Panc1 (cell line): ENCODE measurements around the gene CCM2L. TPM values are rescaled to one million over a fixed set of nuclear protein-coding genes. Genes with fewer than 3 reads are reported as not detected.

Source experiments
- ATAC-seq: fragments of 200-7000 bp; cut with Tn5 transposase; 2 replicates; pipeline ENCODE4 v1.9.1; 2020; ENCODE audit warnings: mild to moderate bottlenecking, moderate library complexity
- BruUV-seq: library from RNA; stranded (reverse); fragments of 400-500 nt; replicated peaks from 2 replicates; lab custom pipeline; 2021; lab: Mats Ljungman, UMichigan
- CTCF ChIA-PET: fragments of 300-600 bp; sonication (Branson Sonifier 250); formaldehyde crosslinking; loops from one replicate; lab custom pipeline; 2022; ENCODE audit warnings: antibody characterized with exemption; lab: Charles Lee
- POLR2A ChIA-PET: fragments of 300-600 bp; sonication (Branson Sonifier 250); formaldehyde crosslinking; loops from one replicate; lab custom pipeline; 2022; ENCODE audit warnings: antibody characterized with exemption; lab: Charles Lee
- DNase-seq: peaks from one replicate; pipeline ENCODE4 v3.0.0-alpha.2; 2010; ENCODE audit warnings: low read depth, low spot score
- H3K27ac ChIP-seq: 2 replicates; pipeline ENCODE4 v1.5.1; 2011; ENCODE audit warnings: mild to moderate bottlenecking, low read length, inconsistent platforms
- H3K27me3 ChIP-seq: fragments of 200-500 bp; sonication (Bioruptor generic); 2 replicates; pipeline ENCODE4 v1.6.0; 2014; ENCODE audit warnings: low read length, inconsistent platforms; ENCODE audit not compliant: control insufficient read depth, insufficient read depth
- H3K36me3 ChIP-seq: fragments of 200-500 bp; sonication (Bioruptor generic); 2 replicates; pipeline ENCODE4 v1.5.1; 2014; ENCODE audit warnings: inconsistent platforms, mild to moderate bottlenecking, low read length, moderate library complexity; ENCODE audit not compliant: control insufficient read depth, insufficient read depth
- H3K4me1 ChIP-seq: 2 replicates; pipeline ENCODE4 v1.5.1; 2011; ENCODE audit warnings: inconsistent platforms, mild to moderate bottlenecking, low read length, moderate library complexity; ENCODE audit not compliant: control insufficient read depth, insufficient read depth
- H3K4me3 ChIP-seq, 2 experiments: 2 replicates each; pipeline ENCODE4 v1.5.1; 2011 to 2012; ENCODE audit warnings: low read depth in 2 of 2, low read length in 2 of 2, mild to moderate bottlenecking in 2 of 2, inconsistent platforms in 1 of 2, moderate library complexity in 1 of 2
- H3K9me3 ChIP-seq: fragments of 200-500 bp; sonication (Bioruptor generic); 2 replicates; pipeline ENCODE4 v1.5.1; 2014; ENCODE audit warnings: low read depth, mild to moderate bottlenecking, inconsistent platforms, low read length, moderate library complexity; ENCODE audit not compliant: control insufficient read depth, insufficient read depth
- POLR2AphosphoS5 ChIP-seq: IDR thresholded peaks from 2 replicates; pipeline ENCODE4 v1.6.1; 2012; ENCODE audit warnings: mild to moderate bottlenecking, low read depth, low read length, moderate library complexity
- SIN3A ChIP-seq: IDR thresholded peaks from 2 replicates; pipeline ENCODE4 v1.6.1; 2012; ENCODE audit warnings: low read depth, mild to moderate bottlenecking, low read length, moderate library complexity, borderline replicate concordance; ENCODE audit not compliant: insufficient read depth
- TCF7L2 ChIP-seq: IDR thresholded peaks from 2 replicates; pipeline ENCODE4 v1.6.1; 2011; ENCODE audit warnings: mild to moderate bottlenecking, low read depth, low read length, inconsistent platforms
- in situ Hi-C: cut with HindIII; loops from 2 replicates; pipeline ENCODE4 v1.10.0; 2016; ENCODE audit warnings: low sequenced_read_pairs, low pct_unique_long_range_greater_than_20kb
- intact Hi-C: fragments of 100-400 bp; cut with micrococcal nuclease; formaldehyde crosslinking; loops from one replicate; pipeline ENCODE4 v1.10.0; 2022; ENCODE audit not compliant: unreplicated experiment
- total RNA-seq: library from RNA; stranded (reverse); gene quantifications from one replicate; pipeline ENCODE4 v1.2.1, GENCODE V29; 2021; ENCODE audit not compliant: unreplicated experiment
- TF ChIP-seq, protein P1 (sequence below): fragments of 450-650 bp; IDR thresholded peaks from 2 replicates; pipeline ENCODE4 v1.5.1; 2017; ENCODE audit warnings: mild to moderate bottlenecking
- TF ChIP-seq, protein P2 (sequence below), 2 experiments: IDR thresholded peaks; 2 replicates each; pipeline ENCODE4 v1.6.1; 2011 to 2012; ENCODE audit warnings: low read depth in 2 of 2, control low read depth in 1 of 2, low read length in 1 of 2, mild to moderate bottlenecking in 1 of 2, moderate library complexity in 1 of 2; ENCODE audit not compliant: insufficient read depth in 1 of 2

CCM2L gene
- total RNA-seq, 1 experiment from 2014 or later: 45.4 TPM

DNA sequence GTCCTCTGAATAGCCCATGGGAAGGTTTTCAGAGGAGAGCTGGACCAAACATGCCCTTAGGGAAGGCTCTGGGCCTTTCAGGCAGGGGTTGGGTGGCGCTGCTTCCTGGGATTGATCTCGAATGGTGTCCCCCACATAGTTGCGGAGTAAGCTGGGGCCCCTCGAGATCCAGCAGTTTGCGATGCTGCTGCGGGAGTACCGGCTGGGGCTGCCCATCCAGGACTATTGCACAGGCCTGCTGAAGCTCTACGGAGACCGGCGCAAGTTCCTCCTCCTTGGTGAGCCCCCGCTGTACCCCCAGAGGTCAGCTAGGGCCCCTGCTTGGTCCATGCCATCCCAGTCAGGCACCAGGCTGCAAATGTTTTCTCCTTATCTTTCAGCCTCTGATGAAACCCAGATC lies 19.3 kb downstream of the CCM2L start:
- H3K9me3 ChIP-seq: no peaks in the 10 kb centered on the region
- no TSS peak for BruUV-seq
- ATAC-seq (no peak), DNase-seq (no peak)
- TF ChIP-seq POLR2AphosphoS5 (no peak), SIN3A (no peak), TCF7L2 (no peak)
- TF ChIP-seq, protein P1, sequence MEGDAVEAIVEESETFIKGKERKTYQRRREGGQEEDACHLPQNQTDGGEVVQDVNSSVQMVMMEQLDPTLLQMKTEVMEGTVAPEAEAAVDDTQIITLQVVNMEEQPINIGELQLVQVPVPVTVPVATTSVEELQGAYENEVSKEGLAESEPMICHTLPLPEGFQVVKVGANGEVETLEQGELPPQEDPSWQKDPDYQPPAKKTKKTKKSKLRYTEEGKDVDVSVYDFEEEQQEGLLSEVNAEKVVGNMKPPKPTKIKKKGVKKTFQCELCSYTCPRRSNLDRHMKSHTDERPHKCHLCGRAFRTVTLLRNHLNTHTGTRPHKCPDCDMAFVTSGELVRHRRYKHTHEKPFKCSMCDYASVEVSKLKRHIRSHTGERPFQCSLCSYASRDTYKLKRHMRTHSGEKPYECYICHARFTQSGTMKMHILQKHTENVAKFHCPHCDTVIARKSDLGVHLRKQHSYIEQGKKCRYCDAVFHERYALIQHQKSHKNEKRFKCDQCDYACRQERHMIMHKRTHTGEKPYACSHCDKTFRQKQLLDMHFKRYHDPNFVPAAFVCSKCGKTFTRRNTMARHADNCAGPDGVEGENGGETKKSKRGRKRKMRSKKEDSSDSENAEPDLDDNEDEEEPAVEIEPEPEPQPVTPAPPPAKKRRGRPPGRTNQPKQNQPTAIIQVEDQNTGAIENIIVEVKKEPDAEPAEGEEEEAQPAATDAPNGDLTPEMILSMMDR: no peak
- TF ChIP-seq, protein P2, sequence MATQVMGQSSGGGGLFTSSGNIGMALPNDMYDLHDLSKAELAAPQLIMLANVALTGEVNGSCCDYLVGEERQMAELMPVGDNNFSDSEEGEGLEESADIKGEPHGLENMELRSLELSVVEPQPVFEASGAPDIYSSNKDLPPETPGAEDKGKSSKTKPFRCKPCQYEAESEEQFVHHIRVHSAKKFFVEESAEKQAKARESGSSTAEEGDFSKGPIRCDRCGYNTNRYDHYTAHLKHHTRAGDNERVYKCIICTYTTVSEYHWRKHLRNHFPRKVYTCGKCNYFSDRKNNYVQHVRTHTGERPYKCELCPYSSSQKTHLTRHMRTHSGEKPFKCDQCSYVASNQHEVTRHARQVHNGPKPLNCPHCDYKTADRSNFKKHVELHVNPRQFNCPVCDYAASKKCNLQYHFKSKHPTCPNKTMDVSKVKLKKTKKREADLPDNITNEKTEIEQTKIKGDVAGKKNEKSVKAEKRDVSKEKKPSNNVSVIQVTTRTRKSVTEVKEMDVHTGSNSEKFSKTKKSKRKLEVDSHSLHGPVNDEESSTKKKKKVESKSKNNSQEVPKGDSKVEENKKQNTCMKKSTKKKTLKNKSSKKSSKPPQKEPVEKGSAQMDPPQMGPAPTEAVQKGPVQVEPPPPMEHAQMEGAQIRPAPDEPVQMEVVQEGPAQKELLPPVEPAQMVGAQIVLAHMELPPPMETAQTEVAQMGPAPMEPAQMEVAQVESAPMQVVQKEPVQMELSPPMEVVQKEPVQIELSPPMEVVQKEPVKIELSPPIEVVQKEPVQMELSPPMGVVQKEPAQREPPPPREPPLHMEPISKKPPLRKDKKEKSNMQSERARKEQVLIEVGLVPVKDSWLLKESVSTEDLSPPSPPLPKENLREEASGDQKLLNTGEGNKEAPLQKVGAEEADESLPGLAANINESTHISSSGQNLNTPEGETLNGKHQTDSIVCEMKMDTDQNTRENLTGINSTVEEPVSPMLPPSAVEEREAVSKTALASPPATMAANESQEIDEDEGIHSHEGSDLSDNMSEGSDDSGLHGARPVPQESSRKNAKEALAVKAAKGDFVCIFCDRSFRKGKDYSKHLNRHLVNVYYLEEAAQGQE (IDR thresholded peaks at IDR 0.05; ENCODE audit: insufficient read depth in 1 of 2, low read depth in 2 of 2, low read length in 1 of 2): no peak
- H3K4me3 ChIP-seq: no peak overlapping the region
- intact Hi-C loops: no loop called here
- H3K4me1 ChIP-seq: peaks cover 15% of the 10 kb centered on the region
- no peaks in the 10 kb centered on the region; the same call in 1 of the 2 replicates for H3K27me3 ChIP-seq
- ChIA-PET POLR2A (interaction anchor here (0.7 kb wide), 1 partner anchor 49 kb away, joined by 12 read pairs; no protein-coding TSS in a partner anchor), CTCF (interaction anchor here (0.5 to 4.0 kb wide), 7 partner anchors 12 to 206 kb away, joined by 3 to 28 read pairs (median 5); partner anchors contain the start of gene PDRG1)
- H3K27ac ChIP-seq: no peak overlapping the region
- H3K36me3 ChIP-seq: no peaks in the 10 kb centered on the region
- in situ Hi-C loops: no loop called here

DNA sequence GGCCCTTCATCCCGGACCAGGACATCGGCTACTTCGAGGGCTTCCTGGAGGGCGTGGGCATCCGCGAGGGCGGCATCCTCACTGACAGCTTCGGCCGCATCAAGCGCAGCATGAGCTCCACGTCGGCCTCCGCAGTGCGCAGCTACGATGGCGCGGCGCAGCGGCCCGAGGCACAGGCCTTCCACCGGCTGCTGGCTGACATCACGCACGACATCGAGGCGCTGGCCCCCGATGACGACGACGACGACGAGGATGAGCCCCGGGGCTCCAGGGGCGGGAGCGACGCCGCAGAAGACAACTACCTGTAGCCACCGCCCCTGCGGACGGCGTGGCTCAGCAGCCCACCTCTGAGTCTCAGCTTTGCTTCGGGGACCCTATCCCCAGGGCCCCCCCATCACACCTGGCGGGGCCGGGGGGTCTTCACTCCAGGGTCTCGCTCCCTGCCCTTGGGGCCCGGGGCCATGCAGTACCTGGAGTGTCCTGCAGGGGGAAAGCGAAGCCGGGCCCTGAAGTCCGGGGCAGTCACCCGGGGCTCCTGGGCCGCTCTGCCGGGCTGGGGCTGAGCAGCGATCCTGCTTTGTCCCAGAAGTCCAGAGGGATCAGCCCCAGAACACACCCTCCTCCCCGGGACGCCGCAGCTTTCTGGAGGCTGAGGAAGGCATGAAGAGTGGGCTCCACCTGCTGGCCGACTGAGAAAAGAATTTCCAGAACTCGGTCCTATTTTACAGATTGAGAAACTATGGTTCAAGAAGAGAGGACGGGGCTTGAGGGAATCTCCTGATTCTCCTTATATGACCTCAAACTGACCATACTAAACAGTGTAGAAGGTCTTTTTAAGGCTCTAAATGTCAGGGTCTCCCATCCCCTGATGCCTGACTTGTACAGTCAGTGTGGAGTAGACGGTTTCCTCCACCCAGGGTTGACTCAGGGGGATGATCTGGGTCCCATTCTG lies 21.0 kb downstream of the CCM2L start:
- Histone ChIP-seq H3K27ac (peak overlapping the region; percentile 29; the same call in 1 of the 2 replicates), H3K4me3 (peak overlapping the region; percentile 20 to 38), H3K36me3 (no peaks in the 10 kb centered on the region), H3K27me3 (no peaks in the 10 kb centered on the region; the same call in 1 of the 2 replicates), H3K9me3 (no peaks in the 10 kb centered on the region), H3K4me1 (peaks cover 15% of the 10 kb centered on the region)
- ATAC-seq: peak; percentile 97
- peak; percentile 71 for DNase-seq
- in situ Hi-C loops: no loop called here
- intact Hi-C loops: loop anchor here (1.0 to 5.0 kb wide), 3 partner anchors 79 to 208 kb away; partner anchors contain the start of gene PDRG1
- TF ChIP-seq SIN3A: no peak
- TF ChIP-seq, protein P2 (IDR thresholded peaks at IDR 0.05; ENCODE audit: insufficient read depth in 1 of 2, low read depth in 2 of 2, low read length in 1 of 2): no peak; a peak in 1 of 4 replicates
- TF ChIP-seq POLR2AphosphoS5: peak; percentile 52; the same call in 1 of the 2 replicates
- TF ChIP-seq TCF7L2: no peak
- TF ChIP-seq, protein P1: peak; percentile 100
- ChIA-PET POLR2A (interaction anchor here (1.0 kb wide), 1 partner anchor 180 kb away, joined by 3 read pairs; no protein-coding TSS in a partner anchor), CTCF (interaction anchor here (0.6 to 4.0 kb wide), 14 partner anchors 11 to 207 kb away, joined by 3 to 28 read pairs (median 4); partner anchors contain the start of gene PDRG1)
- no TSS peak for BruUV-seq
